ENCODE results near the gene AHRR.

- TF ChIP-seq, protein P1, sequence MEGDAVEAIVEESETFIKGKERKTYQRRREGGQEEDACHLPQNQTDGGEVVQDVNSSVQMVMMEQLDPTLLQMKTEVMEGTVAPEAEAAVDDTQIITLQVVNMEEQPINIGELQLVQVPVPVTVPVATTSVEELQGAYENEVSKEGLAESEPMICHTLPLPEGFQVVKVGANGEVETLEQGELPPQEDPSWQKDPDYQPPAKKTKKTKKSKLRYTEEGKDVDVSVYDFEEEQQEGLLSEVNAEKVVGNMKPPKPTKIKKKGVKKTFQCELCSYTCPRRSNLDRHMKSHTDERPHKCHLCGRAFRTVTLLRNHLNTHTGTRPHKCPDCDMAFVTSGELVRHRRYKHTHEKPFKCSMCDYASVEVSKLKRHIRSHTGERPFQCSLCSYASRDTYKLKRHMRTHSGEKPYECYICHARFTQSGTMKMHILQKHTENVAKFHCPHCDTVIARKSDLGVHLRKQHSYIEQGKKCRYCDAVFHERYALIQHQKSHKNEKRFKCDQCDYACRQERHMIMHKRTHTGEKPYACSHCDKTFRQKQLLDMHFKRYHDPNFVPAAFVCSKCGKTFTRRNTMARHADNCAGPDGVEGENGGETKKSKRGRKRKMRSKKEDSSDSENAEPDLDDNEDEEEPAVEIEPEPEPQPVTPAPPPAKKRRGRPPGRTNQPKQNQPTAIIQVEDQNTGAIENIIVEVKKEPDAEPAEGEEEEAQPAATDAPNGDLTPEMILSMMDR (conservative IDR thresholded peaks at IDR 0.05 in 1 of 2, IDR thresholded peaks at IDR 0.05 in 1 of 2; ENCODE audit: low read depth in 1 of 2, low read length in 2 of 2) = no peak
- TF ChIP-seq EZH2 (IDR thresholded peaks at IDR 0.05; ENCODE audit: low read length, missing control alignments) = no peak
These were observed 16.1 kb upstream of the AHRR start for GRCh38 chr5:305459-305858.

All from fibroblast of lung (primary cell).